DLD1 (cell line): ENCODE results near the gene ANTKMT.
"Not testable (repeated sequence)": the region's sequence is repeated elsewhere in the genome, so short reads cannot be mapped to it uniquely, and the experiment has no call there.

Experiments
- in situ Hi-C: cut with HindIII; loops from 2 replicates; pipeline ENCODE4 v1.10.0; 2017; ENCODE audit warnings: low sequenced_read_pairs

Gene ANTKMT

DNA sequence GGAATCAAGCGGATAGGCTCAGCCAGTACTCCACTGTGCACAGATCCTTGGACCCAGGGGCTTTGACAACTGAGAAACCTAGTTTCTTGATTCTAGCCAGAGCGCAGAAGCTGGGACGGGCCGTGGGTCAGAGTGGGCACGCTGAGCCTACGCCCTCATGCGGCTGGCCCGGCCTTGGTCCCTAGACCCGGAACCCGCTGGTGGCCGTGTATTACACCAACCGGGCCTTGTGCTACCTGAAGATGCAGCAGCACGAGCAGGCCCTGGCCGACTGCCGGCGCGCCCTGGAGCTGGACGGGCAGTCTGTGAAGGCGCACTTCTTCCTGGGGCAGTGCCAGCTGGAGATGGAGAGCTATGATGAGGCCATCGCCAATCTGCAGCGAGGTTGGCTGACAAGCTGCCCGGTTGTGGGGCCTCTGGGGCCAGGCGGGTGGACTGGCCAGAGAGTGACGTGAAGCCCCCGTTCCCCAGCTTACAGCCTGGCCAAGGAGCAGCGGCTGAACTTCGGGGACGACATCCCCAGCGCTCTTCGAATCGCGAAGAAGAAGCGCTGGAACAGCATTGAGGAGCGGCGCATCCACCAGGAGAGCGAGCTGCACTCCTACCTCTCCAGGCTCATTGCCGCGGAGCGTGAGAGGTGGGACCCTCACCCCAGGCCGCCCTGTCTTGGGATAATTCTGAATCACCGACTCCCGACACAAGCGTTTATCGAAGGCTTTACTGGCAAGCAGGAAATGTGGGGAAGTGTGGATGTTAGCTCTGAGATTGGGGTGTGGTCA lies 39.8 kb upstream of the ANTKMT start:
- in situ Hi-C loops, result no loop called here

DNA sequence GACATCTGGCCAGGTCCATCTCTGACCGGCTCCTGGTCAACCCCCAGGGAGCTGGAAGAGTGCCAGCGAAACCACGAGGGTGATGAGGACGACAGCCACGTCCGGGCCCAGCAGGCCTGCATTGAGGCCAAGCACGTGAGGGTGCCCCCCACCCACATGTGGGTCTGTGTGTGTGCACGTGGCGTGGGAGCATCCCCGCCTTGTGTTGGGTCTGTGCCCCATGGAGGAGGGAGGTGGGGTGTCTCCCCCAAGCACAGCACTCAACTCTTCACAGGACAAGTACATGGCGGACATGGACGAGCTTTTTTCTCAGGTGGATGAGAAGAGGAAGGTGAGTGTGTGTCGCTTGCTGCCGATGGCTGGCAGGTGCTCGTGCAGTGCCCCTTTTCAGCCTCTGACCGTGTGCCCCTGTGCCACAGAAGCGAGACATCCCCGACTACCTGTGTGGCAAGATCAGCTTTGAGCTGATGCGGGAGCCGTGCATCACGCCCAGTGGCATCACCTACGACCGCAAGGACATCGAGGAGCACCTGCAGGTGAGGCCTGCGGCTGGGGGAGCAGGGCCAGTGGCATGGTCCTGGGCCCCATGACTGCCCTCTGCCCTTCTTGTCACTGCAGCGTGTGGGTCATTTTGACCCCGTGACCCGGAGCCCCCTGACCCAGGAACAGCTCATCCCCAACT lies 39.1 kb upstream of the ANTKMT start:
- in situ Hi-C loops, result no loop called here

DNA sequence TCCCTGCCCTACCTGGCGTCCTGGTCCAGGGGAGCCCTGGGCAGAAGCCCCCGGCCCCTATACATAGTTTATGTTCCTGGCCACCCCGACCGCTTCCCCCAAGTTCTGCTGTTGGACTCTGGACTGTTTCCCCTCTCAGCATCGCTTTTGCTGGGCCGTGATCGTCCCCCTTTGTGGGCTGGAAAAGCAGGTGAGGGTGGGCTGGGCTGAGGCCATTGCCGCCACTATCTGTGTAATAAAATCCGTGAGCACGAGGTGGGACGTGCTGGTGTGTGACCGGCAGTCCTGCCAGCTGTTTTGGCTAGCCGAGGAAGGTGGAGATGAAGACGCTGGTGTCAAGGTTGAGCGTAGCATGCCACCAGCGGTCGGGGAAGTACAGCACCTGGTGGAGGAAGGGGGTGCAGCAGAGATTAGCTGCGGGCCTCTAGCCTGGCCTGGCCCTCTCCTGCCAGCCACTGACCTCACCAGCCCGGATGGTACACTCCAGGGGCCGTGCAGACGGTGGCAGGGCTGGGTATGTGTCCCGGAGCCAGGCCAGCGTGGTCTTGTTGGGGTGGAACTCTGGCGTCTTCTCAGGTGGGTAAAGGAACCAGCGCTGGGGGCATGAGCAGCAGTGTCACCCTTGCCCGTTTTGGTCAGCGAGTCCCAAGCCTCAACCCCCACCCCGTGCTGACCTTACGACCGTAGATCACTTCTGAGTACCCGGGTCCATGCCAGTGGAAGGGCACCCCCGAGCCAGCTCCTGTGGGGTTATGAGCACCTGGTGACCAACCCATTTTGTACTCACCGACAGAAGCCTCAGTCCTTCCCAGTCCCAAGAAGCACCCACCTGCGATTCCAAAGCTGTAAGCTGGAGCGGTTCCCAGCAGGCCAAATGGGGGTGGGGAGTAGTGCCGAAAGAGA lies 38.2 kb upstream of the ANTKMT start:
- in situ Hi-C loops, result no loop called here

DNA sequence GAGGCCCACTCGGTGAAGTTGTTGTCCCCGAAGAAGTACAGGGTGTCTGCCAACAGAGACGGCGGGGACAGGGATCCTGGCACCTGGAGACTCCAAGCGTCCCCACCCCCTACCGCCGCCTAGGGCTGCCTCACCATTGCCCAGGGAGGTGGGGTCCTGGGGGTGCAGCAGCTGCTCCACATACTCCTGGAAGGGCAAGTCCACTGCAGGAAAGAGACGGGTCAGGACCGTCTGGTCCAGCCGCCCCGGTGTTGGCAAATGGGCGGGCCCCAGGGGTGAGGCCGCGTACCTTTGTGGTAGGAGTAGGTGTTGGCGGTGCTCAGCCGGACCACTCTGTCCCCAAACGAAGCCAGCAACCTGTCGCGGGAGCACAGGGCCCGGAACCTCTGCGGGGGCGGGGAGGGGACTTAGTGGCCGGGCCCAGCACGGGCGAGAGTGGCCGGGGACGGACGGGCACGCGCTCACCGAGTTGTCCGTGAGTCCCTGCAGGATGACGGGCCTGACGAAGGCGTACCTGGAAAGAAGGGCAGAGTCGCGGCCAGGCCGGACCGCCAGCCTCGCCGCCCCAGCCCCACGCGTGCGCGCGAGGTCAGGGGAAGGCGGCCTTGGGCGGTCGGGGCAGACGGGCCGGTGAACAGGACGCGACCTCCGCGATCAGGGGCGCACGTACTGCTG lies 37.4 kb upstream of the ANTKMT start:
- in situ Hi-C loops, result no loop called here

DNA sequence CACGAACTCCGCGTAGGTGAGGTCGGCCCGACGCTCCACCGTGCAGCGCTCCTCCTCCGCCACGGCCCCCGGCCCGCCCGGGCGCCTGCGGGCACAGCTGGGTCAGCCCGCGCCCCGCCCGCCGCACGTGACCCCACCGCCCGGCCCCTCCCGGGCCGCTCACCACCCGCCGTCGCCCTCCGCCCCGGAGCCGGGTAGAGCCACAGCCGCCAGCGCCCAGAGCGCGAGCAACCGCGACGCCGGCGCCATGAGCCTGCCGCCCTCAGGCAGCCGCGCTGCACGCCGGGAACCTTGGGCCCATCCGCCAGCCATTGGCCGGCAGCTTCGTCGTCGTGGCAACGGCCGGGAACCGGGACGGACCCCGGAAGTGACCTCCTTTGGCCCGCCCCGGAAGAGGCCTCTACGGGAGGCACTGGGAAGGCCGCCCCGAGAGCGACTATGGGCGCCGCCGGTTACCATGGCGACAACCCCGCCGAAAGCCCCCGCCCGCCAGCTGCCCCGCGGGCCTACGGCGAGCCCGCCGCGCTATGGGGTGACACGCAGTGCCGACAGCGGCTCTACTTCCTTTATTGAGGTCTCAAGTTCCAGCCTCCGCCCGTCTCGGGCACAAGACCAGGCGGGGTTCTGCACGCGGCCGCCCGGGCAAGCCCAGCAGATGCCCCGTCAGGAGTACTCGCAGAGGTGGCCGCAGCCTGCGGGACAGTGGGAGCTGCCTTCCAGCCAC lies 36.7 kb upstream of the ANTKMT start, which contains the start of gene JMJD8:
TSS of gene JMJD8 (minus strand) at position 264 of the 724 bp plus-strand sequence. CDS start at position 249, 15 bp downstream.
- in situ Hi-C loops, result no loop called here

DNA sequence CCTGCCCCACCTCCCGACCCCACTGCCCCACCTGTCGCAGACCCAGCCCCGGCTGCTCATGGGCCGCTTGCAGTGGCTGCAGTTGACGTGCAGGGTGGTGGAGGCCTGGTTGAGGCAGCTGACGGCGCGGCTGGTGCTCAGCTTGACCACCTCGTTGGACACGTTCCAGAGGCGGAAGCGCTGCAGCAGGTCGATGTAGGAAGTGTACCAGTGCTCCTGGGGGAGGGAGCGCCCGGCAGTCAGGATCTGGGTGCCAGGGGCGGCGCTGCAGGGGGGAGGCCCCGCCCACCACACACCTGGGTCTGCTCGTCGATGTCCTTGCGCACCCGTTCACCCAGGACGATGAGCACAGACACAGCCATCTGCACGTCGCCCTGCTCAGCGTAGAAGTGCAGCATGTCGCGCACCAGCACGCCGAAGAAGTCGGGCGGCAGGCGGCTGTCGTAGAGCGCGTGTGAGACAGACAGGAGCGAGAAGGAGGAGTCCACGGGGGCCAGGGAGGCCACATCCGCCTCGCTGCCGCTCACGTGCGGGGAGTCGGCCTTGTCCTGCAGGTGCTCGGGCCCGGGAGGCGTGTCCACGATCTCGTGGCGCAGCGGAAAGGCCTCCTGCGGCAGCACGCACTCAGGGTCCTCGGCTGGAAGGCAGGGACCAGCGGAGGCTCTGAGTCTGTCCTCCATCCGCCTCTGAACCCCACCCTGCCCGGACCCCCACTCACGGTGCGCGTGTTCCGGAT lies 35.8 kb upstream of the ANTKMT start:
- in situ Hi-C loops, result no loop called here

DNA sequence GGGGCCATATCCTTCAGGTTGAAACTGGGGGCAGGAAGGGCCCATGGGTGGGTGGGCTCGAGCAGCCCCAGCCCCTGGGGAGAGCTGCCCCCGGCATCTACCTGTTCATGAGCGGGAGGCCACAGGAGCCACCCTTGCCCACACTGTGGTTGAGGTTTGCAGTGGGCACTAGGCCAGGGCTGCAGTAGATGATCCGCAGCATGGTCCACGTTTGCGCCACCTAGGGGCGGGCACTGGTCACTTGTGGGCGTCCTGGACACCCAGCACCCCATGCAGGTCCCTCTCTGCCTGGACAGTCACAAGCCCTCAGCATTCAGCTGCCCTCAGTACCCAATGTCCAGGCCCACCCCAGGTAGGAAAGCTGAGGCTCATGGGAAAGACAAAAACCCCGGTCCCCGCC lies 35.0 kb upstream of the ANTKMT start:
- in situ Hi-C loops, result no loop called here

DNA sequence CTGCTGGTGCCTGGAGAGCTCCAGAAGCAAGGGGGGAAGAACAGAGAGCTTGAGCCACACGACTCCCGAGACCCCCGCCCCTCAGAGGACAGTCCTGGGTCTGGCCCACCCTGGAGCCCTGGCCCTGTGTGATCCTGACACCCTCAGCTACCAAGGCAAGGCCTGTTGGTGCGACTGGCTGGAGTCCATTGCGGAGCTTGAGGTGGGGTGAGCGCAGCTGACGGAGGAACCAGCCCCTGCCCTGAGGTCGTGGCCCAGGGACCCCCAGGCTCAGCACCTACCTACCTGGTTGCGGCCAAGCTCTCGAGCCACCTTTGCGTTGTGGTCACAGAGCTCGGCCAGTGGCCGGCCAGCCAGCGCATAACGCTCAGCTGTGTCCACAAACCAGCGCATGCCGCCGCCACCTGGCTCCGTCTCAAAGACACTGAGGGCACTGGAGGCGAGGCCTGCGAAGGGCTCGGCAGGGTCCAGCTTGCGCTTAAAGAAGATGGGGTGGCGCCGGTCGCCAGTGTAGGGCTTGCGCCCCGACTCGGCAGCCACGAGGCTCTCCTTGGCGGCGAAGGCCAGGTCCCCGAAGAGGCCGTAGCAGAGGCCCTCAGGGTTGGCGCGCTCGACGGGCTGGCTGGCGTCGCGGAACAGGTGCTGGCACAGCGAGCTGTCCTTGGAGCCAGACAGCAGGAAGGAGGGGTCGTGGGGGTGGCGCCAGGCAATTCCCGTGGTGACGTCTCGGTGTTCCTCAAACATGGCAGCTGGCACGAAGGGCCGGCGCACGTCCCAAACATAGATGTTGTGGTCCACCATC lies 34.3 kb upstream of the ANTKMT start:
- in situ Hi-C loops, result no loop called here

DNA sequence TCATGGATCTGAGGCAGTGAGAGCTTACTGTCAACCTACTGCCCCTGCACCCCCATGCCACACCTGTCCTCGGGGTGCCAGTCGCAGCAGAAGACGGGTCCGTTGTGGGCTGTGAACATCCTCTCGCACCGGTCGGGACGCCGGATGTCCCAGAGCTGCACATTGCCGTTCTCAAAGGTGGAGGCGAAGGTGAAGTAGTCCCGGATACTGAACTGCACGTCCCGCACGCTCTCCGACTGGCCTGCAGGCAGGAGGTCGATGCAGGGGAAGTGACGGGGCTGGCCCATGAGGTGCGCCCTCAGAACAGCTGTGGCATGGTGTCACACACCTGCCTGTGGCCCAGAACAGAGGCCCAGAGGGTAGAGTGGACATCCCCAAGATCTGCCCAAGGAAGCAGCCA lies 33.4 kb upstream of the ANTKMT start:
- in situ Hi-C loops, result no loop called here

DNA sequence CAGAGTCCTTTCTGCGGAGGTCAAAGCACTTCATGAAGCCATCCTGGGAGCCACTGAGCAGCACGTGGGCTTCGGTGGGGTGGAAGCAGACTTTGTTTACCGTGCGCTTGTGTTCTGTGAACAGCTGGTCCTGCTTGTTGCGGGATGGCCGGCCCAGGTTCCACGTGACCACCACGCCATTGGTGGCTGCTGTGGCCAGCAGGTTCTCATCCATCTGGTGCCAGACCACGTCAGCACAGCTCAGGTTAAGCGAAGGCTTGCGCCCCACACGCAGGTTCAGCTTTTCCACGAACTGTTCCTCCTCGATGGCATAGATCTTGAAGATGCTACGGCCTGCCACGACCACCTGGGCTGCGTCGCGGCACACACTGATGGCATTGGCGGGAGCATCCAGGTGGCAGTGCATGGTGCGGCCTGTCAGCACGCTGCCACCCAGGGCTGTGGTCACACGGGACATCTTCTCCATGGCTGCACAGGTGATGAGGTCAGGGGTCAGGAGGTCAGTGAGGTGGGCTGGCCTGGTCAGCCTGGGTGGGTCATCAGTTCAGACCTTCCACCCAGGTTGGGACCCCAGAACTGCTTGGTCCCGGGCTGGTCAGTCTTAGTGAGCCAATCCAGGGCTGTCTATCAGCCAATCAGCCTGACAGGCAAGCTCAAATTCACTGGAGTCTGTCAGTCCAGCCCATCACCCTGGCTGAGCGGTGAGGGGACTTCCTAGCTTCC lies 31.6 kb upstream of the ANTKMT start:
- in situ Hi-C loops, result no loop called here

DNA sequence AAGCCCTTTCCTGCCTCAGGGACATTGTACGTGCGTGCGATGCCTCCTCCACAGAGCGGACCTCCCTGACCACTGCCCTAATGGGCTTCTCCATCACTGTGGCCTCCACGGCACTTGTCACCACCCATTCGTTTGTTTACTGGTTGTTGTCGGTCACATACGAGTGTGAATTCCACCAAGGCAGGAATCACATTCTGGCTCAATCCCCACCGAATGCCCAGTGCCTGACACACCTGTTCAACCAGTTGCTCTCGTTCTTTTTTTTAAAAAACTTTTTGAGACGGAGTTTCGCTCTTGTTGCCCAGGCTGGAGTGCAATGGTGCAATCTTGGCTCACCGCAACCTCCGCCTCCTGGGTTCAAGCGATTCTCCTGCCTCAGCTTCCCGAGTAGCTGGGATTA lies 29.7 kb upstream of the ANTKMT start:
- in situ Hi-C loops, result not testable (repeated sequence)

DNA sequence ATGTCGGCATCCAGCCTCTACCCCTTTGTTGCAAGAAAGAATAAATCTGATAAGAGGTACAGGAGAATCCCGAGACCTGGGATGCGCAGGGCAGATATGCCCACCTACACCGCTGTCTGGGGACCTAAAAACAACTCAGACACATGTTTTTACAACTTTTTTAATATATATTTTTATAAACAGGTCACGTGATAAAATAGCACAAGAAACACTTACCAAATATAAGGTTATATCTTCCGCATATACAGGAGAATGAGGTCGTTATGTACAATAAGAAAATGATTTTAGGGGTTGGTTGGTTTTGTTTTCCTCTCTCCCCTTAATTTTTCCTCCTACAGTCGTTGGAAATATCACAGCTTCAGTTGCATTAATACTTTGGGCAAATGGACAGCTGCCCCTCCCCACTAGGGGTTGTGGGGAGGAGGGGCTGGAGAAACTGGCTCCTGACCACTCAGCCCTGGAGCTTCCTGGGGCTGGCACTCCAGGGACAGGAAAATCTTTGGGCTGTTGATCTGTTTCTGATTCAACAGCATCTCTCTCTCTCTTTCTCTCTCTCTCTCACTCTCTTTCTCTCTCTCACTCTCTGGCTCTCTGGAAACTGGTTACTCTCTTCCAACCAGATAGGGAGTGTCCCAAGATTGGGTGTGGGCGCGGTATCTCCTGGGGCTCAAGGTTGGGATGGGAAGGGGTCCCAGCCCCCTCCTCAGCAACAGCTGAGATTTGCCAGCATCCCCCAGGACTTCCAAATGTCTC lies 28.4 kb upstream of the ANTKMT start:
- in situ Hi-C loops, result no loop called here

DNA sequence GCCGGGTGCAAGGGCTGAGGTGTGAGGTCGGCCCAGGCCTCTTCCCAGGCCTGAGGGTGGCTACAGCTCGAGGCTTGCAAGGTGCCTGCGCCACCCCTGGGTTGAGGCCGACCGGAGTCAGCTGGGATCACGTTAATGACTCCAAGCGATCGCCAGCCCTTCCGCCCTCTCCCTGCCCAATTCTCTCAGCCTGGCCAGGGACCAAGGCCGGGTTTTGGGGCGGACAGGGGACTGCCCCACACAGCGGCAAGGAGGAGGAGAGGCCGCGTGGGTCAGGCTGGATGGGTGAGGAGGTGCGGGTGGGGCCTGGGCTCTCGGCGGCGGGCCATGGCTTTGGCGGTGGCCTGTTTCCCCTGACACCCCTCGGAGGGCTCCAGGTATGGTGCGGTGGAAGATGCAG lies 27.6 kb upstream of the ANTKMT start:
- in situ Hi-C loops, result no loop called here

DNA sequence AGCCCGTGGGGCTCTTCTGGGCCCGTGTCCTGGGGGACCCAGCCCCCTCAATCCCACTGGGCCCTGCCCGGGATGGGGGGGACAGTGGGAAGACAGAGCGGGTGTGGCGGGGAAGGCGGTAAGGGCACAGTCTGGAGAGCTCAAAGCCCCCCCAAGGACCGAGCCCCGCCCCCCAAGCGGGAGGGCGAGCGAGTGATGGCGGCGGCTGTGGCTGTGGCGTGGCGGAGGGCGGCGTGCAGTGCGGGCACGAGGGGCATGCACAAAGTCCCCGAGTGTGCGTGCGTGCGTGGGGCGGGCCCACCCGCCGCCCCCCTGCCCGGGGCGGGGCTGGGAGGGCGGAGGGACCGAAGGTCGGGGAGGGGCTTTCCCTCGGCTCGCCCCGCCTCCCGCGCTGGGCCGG lies 27.2 kb upstream of the ANTKMT start:
- in situ Hi-C loops, result no loop called here

DNA sequence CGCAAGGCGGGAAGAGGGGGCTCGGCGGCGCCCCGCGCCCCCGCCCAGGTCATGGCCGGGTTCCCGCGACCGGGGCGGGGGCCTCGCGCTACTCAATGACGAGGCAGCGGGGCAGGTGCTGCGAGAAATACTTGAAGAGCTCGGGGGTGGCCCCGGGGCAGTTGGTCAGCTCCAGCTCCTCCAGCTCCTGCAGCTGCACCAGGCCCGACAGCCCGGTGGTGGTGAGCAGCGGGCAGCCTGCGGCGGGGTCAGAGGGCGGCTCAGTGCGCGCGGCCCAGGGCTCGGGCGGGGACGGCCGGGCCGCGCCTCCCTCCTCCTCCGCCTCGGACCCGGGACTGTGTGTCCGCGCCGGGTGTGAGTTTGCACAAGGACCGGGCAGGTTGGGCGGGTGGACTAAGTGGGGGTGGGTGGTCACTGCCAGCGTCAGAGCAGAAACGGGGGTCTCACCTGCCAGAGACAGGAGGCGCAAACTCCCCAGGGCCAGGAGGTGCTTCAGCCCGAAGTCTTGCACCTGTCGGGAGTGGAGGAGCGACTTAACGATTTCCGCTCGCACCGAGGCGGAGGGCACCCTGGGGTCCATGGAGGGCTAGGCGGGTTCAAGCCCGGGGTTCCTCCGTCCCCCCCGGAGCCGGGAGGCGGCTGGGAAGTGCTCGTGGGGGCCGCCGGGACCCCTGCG lies 26.6 kb upstream of the ANTKMT start:
- in situ Hi-C loops, result no loop called here

DNA sequence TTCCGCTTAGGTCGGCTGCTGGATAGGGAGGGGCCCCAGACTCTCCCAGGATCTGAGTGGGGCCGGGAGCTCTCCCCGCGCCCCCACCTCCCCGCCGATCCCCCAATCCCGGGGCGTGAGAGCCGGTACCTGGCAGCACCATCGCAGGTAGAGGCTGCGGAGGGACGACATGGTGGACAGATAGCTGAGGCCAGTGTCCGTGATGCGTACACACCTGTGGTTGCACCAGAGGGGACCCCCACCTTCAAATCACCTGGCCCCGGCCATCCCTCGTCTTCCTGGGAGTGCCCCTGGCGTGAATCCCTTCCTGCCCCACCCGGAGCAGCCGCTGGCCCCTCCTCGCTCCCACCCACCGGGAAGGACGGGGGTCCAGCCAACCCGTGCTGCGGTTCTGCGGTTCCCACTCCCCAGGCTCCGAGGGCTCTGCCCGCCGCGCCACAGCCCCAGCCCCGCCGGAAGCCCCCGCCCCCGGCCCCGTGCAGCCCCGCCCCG lies 26.0 kb upstream of the ANTKMT start:
- in situ Hi-C loops, result no loop called here
